Measurements from ENCODE around the gene P3H4.

The P3H4 gene

DNA sequence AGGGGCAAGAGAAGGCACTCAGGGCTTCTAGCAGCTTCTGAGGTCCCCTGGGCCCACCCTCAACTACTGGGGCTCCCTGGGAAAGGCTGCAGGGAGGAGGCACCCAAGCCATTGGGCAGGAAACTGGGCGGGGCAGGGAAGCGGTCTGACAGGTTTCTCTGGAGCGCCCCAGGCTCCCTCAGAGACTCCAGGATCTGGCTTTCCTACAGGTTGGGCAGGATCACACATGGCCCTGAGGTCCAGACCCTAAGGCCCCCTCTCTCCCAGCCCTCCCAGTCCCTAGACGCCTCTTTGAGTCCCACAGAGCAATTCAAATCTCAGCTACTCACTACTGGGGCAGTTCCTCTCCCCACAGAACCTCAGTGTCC is 39.5 kb downstream of the P3H4 start:
- no peak for DNase-seq (ENCODE audit: low spot score)

DNA sequence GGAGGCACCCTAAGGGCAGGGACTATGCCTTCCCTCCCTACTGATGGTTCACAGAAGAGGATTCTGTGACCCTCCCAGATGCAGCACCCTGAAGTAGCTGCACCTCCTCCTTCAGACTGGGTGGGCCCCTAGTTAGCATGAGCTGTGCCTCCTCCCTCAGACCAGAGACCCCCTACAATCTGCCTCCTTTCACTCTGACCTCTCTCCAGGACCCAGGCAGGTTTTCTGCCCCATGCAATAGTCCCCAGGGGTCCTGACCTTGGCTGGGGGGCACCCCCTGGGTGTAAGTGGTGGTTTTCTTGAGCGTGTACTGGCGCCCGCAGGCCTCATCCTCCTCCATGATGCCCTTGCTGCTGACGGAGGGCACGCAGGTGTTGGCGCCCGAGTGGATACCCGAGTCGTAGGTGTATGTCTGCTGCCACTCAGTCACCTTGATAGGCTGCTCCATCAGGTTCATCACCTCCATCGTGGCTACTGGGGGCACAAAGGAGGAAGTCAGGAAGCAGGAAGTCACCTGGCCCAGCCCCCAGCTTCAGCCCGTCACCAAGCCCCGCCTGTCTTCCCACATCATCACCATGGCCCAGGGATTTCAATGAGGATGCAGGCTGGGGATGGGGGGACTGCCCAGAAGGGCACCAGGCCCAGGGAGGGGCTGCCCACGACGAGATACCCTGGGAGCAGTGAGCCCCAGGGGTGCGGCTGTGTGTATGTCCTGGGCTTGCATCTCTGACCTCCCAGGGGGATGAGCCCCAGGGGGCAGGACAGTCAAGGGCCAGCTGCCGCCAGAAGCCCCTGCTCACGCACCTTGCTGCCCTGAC is 40.2 kb downstream of the P3H4 start:
- DNase-seq (ENCODE audit: low spot score), result no peak

DNA sequence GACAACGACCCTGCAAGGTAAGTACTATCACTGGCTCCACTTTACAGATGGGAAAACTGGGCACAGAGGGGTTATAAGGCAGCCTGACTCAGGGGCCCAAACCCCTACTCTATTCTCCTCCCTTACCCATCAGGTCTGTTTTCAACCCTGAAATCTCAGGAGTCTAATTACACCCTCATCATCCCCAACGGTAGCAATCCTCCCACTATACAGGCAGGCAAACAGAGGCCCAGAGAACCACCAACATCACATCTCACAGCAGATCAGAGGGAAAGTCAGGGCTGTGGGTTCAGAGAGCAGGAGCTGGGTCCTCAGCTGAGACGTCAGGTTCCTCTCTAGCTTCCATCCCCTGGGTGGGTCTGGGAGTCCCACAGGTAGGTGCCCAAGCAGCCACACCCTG is 41.8 kb downstream of the P3H4 start:
- DNase-seq (ENCODE audit: low spot score), result no peak

DNA sequence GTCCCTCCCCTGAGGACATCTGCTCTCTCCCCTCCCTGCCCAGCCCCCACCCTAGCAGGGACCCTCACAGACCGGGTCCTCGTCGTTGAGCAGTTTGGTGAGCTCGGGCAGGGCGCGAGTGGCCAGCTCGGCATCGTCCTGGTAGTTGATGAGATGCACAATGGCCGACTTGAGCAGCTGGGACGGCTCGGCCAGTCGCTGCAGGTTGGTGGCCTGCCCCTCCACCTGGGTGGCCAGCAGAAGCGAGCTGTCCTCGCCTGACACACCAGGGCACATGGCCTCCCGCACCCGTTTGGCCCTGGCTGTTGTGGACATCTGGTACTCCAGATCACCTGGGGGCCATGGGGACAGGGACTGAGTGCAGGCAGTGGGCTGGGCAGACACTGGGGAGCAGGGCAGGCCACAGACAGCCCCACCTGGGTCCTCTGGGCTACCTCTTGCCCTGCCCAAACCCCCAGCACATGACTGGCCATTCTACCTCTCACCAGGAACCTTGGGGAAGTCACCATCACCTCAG is 42.3 kb downstream of the P3H4 start:
- no peak for DNase-seq (ENCODE audit: low spot score)

DNA sequence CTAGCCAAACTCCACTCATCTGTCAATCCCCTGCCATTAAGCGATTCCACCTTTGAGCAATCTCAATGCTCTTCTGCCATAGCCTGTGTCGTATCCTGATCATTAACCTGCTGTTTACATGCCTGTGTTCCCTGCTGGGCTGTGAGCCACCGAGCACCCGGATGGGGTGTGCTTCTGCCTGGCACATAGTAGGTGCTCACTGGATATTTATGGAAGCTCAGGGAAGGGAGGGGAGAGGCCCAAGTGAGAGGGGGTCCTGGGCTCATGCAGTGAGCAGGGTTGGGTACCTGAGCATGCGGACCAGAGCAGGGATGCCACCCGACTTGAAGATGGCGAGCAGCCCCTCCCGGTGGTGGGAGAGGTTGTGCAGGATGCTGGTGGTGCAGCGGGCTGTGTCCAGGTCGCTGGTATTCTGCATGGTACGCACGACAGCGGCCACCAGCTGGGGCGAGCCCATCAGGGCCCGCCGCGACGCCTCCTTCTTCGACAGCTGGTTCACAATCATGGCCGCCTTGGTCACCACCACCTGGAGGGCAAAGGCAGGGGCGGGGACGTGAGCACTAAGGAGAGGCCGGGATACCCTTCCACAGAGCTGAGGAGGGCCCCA is 43.0 kb downstream of the P3H4 start:
- DNase-seq (ENCODE audit: low spot score), result no peak

DNA sequence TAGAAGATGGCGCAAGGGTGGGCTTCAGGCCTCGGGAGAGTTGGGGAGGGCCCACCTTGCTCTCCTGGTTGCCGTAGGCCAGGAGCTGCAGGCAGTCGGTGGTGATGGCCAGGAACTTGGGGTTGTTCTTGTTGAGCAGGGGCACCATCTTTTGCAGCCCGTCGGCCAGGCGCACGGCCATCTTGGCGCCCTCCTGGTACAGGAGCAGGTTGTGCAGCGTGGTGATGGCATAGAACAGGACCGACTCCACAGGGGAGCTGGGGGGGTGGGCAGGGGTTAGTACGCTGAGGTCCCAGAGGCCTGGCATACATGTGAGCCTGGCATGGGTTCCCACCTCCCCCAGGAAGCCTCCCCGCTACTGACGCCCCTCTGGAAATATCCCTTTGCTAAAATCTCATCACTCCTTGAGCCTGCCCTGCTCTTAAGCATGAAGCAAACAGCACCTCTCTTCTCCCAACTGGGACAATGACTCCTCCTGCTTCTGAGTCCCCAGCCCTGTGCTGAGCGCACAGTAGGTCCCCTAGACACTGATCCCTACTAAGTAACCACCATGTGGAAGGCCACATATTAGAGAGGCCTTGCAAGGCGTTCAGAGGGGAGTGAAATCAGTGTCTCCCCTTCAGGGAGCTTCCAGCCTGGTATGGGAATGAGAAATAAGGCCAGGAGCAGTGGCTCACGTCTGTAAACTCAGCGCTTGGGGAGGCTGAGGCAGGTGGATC is 44.3 kb downstream of the P3H4 start:
- DNase-seq (ENCODE audit: low spot score), result no peak

DNA sequence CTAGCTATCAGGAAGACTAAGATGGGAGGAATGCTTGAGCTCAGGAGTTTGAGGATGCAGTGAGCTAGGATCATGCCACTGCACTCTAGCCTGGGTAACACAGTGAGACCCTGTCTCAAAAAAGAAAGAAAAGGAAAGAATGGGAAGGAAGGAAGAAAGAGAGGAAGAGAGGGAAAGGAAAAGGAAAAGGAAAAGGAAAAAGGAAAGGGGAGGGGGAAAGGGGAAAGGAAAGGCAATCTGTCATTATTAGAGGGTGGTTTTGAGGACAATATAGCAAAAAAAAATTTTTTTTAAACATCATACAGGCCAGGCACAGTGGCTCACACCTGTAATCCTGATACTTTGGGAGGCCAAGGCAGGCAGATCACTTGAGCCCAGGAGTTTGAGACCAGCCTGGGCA is 45.6 kb downstream of the P3H4 start:
- DNase-seq (ENCODE audit: low spot score), result no peak

DNA sequence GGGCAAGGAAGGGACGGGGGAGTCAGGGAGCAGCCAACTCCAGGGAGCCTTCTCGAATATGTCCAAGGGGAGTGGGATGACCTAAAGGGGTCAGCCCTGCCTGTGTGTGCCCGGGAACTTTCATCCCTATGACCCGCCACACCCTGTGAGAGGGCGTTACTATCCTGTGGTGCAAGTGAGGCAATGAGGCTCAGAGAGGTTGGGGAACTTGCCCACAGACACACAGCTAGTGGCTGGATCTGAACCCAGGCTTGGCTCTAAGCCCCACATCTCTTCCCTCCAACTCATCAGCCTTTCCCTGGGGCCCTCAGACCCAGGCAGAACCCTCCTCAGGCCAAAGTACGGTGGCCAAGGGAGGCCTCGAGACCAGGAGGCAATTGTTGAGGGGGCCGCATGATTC is 48.4 kb downstream of the P3H4 start:
- DNase-seq (ENCODE audit: low spot score), result no peak

DNA sequence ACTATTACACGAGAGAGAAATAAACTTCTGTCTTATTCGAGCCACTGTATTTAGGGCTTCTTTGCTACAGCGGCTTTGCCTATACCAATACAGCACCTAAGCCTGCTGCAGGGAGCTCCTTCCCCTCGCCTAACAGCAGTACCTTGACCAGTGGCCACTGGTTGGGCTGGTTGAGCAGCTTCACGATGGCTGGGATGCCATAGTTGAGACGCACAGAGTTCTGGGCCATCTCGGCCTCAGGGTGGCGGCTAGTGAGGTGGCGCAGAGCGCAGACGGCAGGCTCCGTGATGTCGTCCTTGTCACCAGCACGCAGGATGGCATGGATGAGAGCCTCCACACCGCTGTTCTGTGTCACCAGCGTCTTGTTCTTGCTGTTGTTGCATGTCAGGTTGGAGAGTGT is 48.9 kb downstream of the P3H4 start:
- no peak for DNase-seq (ENCODE audit: low spot score)

DNA sequence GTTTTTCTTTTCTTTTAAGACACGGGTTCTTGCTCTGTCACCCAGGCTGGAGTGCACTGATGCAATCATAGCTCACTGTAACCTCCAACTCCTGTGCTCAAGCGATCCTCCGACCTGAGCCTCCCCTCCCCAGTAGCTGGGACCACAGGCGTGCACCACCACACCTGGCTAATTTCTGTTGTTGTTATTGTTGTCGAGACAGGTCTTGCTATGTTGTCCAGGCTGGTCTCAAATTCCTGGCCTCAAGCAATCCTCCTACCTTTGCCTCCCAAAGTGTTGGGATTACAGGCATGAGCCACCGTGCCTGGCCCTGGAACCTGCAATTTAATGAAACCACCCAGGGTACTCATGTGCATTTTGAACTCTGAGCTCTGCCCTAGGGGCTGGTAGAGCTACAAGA is 49.4 kb downstream of the P3H4 start:
- DNase-seq (ENCODE audit: low spot score), result no peak

DNA sequence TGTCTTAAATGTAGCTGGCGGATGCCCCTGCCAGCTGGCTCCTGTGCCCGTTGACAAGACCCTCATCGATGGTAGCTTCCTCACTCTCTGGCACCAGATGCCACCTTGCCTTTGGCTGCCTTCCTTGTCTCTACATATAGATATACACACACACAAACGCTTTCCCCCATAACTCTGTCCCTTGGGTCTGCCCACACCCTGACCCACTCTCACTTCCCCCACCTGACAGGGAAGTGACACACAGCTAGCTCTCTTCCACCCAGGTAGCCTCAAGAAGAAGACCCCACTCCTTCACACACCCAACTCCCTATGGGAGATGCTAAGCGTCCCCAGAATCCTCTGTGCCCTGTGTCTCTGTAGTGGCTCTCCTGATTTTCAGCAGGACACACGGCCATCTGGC is 50.9 kb downstream of the P3H4 start:
- no peak for DNase-seq (ENCODE audit: low spot score)

DNA sequence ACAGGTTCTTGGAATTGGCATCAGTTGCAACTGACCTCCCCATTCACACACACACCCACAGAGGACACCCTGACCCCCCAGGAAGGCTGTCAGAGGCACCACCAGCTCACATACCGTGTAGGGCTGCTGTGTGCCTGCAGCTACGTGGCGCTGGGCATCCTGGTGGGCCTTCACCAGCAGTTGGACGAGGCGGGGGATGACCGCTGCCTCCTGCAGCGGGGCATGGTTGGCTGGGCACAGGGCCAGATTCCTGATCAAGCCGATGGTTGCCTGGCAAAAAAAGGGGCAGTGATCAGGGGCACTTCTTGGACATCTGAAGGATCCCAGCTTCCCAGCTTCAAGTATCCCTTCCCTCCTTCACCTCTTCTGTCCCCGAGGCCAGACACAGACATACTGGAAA is 53.1 kb downstream of the P3H4 start:
- DNase-seq (ENCODE audit: low spot score), result no peak

DNA sequence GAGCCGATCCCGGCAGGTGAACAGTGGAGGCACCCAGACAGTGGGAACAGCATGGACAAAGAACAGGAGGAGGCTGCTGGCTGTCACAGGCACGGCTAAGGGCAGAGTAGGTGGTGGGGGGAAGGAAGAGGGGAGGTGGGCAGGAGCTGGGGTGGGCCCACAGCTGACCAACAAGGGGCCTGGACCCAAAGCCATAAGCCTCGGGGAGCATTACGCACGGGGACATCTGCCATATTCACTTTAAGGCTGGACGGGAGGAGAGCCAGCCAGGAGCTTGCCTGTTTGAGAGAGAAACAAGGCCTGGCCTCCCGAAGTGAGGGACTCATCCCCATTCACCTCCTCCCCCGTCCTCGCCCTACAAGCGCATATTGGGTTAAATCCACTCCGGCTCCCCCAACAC is 57.7 kb downstream of the P3H4 start:
- no peak for DNase-seq (ENCODE audit: low spot score)
